NCI-H2196 (cell line): ENCODE data around the gene ZBTB43.
"Not testable (repeated sequence)": the region's sequence is repeated elsewhere in the genome, so short reads cannot be mapped to it uniquely, and the experiment has no call there.

ENCODE experiments used
- DNase-seq: peaks from one replicate; lab custom pipeline; 2025; ENCODE audit not compliant: unreplicated experiment; lab: John Stamatoyannopoulos, UW

The ZBTB43 gene

DNA sequence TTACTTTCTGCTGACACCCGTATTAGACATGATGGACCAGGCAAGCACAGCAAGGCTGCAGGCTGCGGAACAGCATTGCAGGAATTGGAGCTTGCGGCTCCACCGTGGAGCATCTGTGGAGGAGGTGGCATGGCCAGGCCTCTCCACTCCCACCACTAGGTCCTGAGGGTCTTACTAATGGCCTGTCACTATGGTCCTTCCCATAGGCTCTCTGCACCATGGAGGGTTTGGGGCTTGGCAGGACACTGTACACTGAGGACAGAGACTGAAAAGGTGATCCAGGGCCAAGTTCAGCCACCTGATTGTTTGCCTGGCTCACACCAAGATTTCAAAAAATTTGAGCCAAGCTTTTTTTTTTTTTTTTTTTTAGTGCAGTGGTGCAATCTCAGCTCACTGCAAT, 14.3 kb upstream of the ZBTB43 start:
- no peak for DNase-seq

DNA sequence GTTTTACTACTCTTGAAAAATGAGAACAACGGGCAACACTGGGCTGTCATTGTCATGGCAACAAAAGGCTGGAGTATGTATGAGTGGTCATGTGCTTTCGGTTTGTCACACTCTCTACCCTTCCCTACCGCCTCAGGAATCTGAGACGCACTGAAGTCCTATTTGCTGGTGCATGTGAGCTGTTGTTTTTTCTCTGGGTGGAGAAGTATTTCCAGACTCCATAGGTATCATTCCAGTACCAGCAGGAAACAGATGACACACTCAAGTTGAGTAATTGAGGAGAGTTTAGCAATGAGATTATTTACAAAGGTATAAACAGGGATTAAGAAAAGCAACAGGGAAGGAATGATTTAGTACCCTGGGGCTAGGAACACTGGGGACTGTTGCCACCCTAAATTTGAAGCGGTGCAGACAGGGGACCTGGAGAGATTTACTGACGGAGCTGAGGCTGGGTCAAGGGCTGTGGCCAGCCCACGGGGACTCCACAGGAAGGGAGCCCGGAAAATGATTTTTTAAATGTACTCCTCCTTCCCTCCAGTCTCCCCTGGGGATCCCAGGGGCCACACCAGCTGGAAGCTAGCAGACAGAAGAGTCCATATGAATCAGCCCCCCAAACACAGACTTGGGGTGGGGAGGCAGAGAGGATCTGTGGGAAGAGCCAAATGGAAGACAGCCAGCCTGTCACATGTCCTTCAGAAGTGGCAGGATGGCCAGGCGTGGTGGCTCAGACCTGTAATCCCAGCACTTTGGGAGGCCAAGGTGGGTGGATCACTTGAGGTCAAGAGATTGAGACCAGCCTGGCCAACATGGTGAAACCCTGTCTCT, 13.2 kb upstream of the ZBTB43 start:
- DNase-seq = no peak

DNA sequence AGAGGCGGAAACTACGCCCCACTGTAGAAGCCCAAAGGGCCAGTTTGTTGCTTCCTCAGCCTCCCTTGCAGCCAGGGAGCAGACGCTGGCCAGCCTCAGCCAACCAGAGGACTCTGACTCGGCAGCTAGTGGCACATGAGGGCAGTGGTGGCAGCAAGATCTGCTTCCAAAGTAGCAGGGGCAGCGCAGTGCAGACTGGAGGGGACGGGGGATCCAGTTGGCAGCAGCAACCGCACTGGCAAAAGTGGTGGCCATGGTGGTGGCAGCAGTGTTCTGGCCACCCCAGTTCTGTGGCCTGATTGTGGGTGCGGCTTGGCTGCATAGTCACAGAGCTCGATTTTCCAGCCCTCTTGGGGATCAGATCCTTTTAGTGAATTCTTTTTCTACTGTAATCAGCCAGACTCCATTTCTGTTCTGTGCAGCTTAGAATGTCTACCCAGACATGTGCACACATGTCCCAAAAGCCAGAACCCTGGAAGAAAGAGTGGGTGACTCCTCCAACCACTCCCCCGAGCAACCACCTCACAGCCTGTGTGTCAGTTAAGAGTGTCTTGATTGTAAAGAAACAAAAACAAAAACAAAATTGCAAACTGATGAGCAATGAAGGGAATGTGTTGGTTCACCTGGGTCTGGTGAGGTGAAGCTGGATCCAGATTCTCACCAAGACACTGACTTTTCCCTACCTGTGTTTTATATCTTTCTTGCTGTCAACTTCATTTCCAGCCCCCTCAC, 11.0 kb upstream of the ZBTB43 start:
- no peak for DNase-seq

- DNase-seq = no peak
These were observed 10.4 kb upstream of the ZBTB43 start for GRCh38 chr9:126794441-126794840.

DNA sequence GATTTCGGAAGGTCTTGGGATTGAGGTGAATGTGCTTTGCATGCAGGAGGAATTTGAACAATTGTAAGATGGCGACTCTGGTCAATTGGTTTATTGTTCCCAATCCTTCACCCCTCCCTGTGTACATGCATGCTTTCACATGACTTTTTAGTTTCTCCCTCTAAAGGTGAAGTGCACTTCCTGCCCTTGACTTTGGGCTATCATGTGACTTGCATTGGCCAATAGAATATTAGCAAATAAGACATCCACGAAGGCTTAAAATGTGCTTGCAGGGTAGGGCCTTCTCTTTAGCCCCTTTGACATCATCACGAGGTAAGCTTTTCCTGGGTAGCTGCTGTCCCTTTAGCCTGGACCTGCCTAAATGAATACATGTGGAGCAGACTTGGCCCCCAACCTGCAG, 8.1 kb upstream of the ZBTB43 start:
- no peak for DNase-seq

- DNase-seq = no peak
These were observed 6.9 kb upstream of the ZBTB43 start for GRCh38 chr9:126797903-126798302.

DNA sequence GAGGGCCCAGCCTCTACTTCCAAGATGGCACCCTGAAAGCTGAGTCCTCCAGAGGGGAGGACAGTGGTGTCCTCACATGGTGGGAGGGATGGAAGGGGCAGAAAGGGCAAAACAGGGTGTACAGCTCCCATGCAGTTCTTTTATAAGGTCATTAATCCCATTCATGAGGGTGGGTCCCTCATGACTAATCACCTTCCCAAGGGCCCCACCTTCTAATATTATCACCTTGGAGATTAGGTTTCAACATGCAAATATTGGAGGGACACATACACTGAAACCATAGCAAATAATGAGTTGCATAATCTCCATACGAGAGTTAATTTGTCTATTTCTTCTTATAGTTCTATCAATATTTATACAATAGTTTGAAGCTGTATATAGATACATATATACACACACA, 5.8 kb upstream of the ZBTB43 start:
- no peak for DNase-seq

- no peak for DNase-seq
These were observed 2.4 kb upstream of the ZBTB43 start for GRCh38 chr9:126802318-126803059.

DNA sequence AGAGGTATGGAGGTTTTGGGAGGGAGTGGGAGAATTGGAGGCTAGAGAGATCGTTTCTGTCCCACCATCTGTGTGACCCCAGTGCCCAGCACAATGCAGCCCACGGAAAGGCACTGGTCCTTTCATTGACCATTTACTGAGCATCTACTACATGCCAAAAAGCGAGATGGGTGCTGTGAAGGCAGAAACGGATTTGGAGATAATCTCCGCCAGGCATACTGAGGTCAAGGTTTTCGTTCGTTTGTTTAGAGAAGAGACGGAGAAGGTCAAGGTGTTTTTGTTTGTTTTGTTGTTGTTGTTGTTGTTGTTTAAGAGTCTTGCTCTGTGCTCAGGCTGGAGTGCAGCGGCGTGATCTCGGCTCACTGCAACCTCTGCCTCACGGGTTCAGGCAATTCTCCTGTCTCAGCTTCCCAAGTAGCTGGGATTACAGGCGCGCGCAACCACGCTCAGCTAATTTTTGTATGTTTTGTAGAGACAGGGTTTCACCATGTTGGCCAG, 593 bp upstream of the ZBTB43 start:
- DNase-seq = no peak

- no peak for DNase-seq
These were observed 868 bp downstream of the ZBTB43 start for GRCh38 chr9:126805554-126806262.

DNA sequence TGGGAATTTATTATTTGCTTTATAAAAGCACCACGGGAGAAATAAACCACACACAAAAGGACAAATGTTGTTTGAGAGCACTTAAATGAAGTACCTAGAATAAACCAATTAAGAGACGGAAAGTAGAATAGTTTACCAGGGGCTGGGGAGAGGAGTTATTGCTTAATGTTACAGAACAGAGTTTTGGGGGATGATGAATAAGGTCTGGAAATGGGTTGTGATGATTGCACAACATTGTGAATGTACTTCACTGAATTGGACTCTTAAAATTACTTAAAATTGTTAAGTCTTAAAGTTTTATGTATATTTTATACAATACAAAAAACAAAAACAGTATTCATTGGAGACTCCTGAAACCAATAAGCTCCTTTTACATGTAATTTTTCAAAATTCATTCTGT, 1.5 kb downstream of the ZBTB43 start:
- no peak for DNase-seq

DNA sequence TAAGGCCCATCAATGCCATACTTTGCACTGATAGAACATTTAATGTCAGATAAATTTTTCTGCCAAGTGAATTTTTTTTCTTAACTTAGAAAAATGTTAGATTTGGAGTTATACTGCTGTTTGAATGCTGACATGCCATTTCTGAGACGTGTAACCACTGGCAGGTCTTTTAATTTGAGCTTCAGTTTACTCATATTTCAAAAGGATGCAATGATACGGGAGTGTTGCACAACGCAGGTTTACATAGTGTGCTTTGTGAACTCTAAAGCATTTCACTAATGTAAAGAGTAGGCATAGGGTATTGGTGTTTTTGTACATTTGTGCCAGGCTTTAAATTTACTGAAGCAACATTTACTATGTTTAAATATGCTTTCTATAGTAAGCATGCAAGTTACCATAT, 4.2 kb downstream of the ZBTB43 start:
- DNase-seq = no peak

DNA sequence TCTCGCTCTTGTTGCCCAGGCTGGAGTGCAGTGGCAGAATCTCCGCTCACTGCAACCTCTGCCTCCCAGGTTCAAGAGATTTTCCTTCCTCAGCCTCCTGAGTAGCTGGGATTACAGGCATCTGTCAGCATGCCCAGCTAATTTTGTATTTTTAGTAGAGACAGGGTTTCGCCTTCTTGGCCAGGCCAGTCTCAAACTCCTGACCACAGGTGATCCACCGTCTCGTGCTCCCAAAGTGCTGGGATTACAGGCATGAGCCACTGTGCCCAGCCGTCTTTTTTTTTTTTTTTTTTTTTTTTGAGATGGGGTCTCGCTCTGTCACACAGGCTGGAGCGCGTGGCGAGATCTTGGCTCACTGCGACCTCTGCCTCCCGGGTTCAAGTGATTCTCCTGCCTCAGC, 5.4 kb downstream of the ZBTB43 start:
- not testable (repeated sequence) for DNase-seq

- DNase-seq = no peak
These were observed 8.2 kb downstream of the ZBTB43 start for GRCh38 chr9:126813072-126813471.

GRCh38 chr9:126814091-126814490, 9.3 kb downstream of the ZBTB43 start:
- DNase-seq = no peak

DNA sequence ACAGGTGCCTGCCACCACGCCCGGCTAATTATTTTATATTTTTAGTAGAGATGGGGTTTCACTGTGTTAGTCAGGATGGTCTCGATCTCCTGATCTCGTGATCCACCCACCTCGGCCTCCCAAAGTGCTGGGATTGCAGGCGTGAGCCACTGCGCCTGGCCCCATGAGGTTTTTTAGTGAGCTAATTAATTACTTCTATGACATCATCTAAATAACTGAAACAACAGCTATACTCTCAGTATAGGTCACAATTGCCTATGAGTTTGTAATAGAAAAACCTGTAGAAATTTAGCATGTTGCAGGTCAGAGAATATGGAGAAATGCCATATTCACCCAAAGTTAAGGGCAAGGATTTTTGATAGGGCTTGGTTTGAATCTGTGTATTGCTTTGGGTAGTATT, 12.8 kb downstream of the ZBTB43 start:
- DNase-seq = not testable (repeated sequence)

GRCh38 chr9:126818482-126818881, 13.6 kb downstream of the ZBTB43 start:
- DNase-seq = no peak

GRCh38 chr9:126819482-126819881, 14.6 kb downstream of the ZBTB43 start:
- DNase-seq = no peak

GRCh38 chr9:126822278-126822677, 17.4 kb downstream of the ZBTB43 start:
- no peak for DNase-seq

GRCh38 chr9:126822873-126823272, 18.0 kb downstream of the ZBTB43 start:
- DNase-seq = no peak

- not testable (repeated sequence) for DNase-seq
These were observed 19.2 kb downstream of the ZBTB43 start for GRCh38 chr9:126824052-126824451.
